ENCODE results near the gene IL32. TPM values are rescaled to one million over a fixed set of nuclear protein-coding genes. Genes with fewer than 3 reads are reported as not detected.
A peak's percentile ranks its signal among the peaks of the same experiment; 100 is the strongest.

Gene IL32
- total RNA-seq, 2 donors from 2014 or later, result 2.0 to 4.0 TPM

- peaks cover 22% of the 10 kb centered on the region for H3K36me3 Mint-ChIP-seq (ENCODE audit: low read depth)
- no peak for TF ChIP-seq CTCF (conservative IDR thresholded peaks at IDR 0.05)
- H3K27me3 ChIP-seq (ENCODE audit: control insufficient read depth, insufficient read depth, low read length, poor library complexity, severe bottlenecking), result no peaks in the 10 kb centered on the region
- H3K27ac ChIP-seq (ENCODE audit: low read depth, low read length), result no peak overlapping the region
- 44 to 52% methylated on average over 18 to 19 of the region's 19 CpGs for WGBS, 2 experiments (ENCODE audit: insufficient coverage in 1 of 2, insufficient read length in 1 of 2)
- no peak for DNase-seq
- peak overlapping the region; percentile 82 for H3K4me3 Mint-ChIP-seq
- peaks cover 17% of the 10 kb centered on the region for H3K36me3 ChIP-seq (ENCODE audit: control insufficient read depth, insufficient read depth, low read length)
- H3K9me3 ChIP-seq (ENCODE audit: control insufficient read depth, low read length), result no peaks in the 10 kb centered on the region
- peak overlapping the region; percentile 84 for H3K27ac Mint-ChIP-seq
- no peaks in the 10 kb centered on the region for H3K9me3 Mint-ChIP-seq
- peak overlapping the region; percentile 62 for H3K9ac ChIP-seq (ENCODE audit: extremely low read depth, low read length, poor library complexity, severe bottlenecking)
- H3K4me1 Mint-ChIP-seq, result peaks cover 18% of the 10 kb centered on the region
- peak overlapping the region; percentile 95 for H3K4me3 ChIP-seq (ENCODE audit: low read length)
- H3K4me1 ChIP-seq (ENCODE audit: control insufficient read depth, insufficient read depth, low read length), result peaks cover 8% of the 10 kb centered on the region
- H3K27me3 Mint-ChIP-seq (ENCODE audit: insufficient read depth), result peaks cover 4% of the 10 kb centered on the region
Observed at GRCh38 chr16:3112881-3113574, 47.6 kb downstream of the IL32 start.

- no peak for DNase-seq
- Mint-ChIP-seq H3K36me3 (ENCODE audit: low read depth) (peaks cover 26% of the 10 kb centered on the region), H3K4me1 (peaks cover 18% of the 10 kb centered on the region), H3K9me3 (no peaks in the 10 kb centered on the region), H3K27me3 (ENCODE audit: insufficient read depth) (peaks cover 4% of the 10 kb centered on the region), H3K27ac (peak overlapping the region; percentile 61), H3K4me3 (peak overlapping the region; percentile 82)
- no peak for TF ChIP-seq CTCF (conservative IDR thresholded peaks at IDR 0.05)
- Histone ChIP-seq H3K9ac (ENCODE audit: extremely low read depth, low read length, poor library complexity, severe bottlenecking) (no peak overlapping the region), H3K4me1 (ENCODE audit: control insufficient read depth, insufficient read depth, low read length) (peaks cover 8% of the 10 kb centered on the region), H3K27me3 (ENCODE audit: control insufficient read depth, insufficient read depth, low read length, poor library complexity, severe bottlenecking) (no peaks in the 10 kb centered on the region), H3K27ac (ENCODE audit: low read depth, low read length) (no peak overlapping the region), H3K36me3 (ENCODE audit: control insufficient read depth, insufficient read depth, low read length) (peaks cover 20% of the 10 kb centered on the region), H3K9me3 (ENCODE audit: control insufficient read depth, low read length) (no peaks in the 10 kb centered on the region), H3K4me3 (ENCODE audit: low read length) (peak overlapping the region; percentile 95)
- 84 to 89% methylated on average over 9 to 17 of the region's 17 CpGs for WGBS, 2 experiments (ENCODE audit: insufficient coverage in 1 of 2, insufficient read length in 1 of 2)
Observed at GRCh38 chr16:3113765-3114479, 48.5 kb downstream of the IL32 start.

GRCh38 chr16:3115003-3115402 is 49.6 kb downstream of the IL32 start:
- WGBS, 2 experiments (ENCODE audit: insufficient coverage in 1 of 2, insufficient read length in 1 of 2), result 97 to 100% methylated on average over 3 to 12 of the region's 12 CpGs

More at GRCh38 chr16:3115003-3115402, 49.6 kb downstream of the IL32 start:
- Mint-ChIP-seq H3K36me3 (ENCODE audit: low read depth) (peaks cover 32% of the 10 kb centered on the region), H3K9me3 (no peaks in the 10 kb centered on the region), H3K27ac (no peak overlapping the region), H3K4me1 (peaks cover 18% of the 10 kb centered on the region), H3K27me3 (ENCODE audit: insufficient read depth) (peaks cover 2% of the 10 kb centered on the region), H3K4me3 (peak overlapping the region; percentile 82)
- no peaks in the 10 kb centered on the region for H3K27me3 ChIP-seq (ENCODE audit: control insufficient read depth, insufficient read depth, low read length, poor library complexity, severe bottlenecking)
- no peak overlapping the region for H3K9ac ChIP-seq (ENCODE audit: extremely low read depth, low read length, poor library complexity, severe bottlenecking)
- peaks cover 20% of the 10 kb centered on the region for H3K36me3 ChIP-seq (ENCODE audit: control insufficient read depth, insufficient read depth, low read length)
- H3K4me1 ChIP-seq (ENCODE audit: control insufficient read depth, insufficient read depth, low read length), result peaks cover 8% of the 10 kb centered on the region
- DNase-seq, result peak; percentile 47
- no peak overlapping the region for H3K4me3 ChIP-seq (ENCODE audit: low read length)
- no peaks in the 10 kb centered on the region for H3K9me3 ChIP-seq (ENCODE audit: control insufficient read depth, low read length)
- no peak for TF ChIP-seq CTCF (conservative IDR thresholded peaks at IDR 0.05)
- no peak overlapping the region for H3K27ac ChIP-seq (ENCODE audit: low read depth, low read length)

Measured in endodermal cell (in vitro differentiated cells).